HG03439 (cell line): ENCODE data around the gene ANO9.

Experiments
- ATAC-seq: cut with Tn5 transposase; IDR thresholded peaks from one replicate; pipeline ENCODE4 v1.9.1; 2021; ENCODE audit warnings: mild to moderate bottlenecking, moderate library complexity; ENCODE audit not compliant: unreplicated experiment

The ANO9 gene

DNA sequence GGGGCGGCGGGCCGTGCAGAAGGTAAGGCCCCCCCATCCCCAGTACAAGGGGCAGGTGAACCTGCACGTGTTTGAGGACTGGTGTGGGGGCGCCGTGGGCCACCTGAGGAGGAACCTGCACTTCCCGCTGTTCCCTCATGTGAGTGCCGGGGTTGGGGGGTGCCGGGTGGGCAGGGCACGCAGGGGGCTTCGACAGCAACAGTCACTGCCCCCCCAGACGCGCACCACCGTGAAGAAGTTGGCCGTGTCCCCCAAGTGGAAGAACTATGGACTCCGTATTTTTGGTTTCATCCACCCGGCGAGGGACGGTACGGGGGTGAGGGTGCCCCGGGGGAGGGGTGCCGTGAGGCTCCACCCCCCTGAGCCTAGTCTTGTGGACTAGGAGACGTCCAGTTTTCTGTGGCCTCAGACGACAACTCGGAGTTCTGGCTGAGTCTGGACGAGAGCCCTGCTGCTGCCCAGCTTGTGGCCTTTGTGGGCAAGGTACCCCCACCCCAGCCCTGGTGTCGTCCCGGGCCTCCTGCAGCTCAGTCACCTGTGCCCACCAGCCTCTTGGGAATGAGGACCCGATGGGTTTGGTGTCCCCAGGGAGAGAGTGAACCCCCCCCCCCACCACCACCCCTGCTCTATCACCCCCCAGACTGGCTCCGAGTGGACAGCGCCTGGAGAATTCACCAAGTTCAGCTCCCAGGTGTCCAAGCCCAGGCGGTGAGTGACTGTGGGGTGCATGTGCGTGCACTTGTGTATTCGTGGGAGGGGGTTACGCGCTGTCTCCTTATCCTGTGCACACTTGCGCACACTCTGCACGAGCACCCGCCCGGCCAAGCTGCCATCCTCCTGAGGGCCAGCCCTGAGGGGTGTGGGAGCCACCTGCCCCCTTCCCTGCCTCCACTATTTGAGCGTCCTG is 68.7 kb downstream of the ANO9 start:
- ATAC-seq: no peak

DNA sequence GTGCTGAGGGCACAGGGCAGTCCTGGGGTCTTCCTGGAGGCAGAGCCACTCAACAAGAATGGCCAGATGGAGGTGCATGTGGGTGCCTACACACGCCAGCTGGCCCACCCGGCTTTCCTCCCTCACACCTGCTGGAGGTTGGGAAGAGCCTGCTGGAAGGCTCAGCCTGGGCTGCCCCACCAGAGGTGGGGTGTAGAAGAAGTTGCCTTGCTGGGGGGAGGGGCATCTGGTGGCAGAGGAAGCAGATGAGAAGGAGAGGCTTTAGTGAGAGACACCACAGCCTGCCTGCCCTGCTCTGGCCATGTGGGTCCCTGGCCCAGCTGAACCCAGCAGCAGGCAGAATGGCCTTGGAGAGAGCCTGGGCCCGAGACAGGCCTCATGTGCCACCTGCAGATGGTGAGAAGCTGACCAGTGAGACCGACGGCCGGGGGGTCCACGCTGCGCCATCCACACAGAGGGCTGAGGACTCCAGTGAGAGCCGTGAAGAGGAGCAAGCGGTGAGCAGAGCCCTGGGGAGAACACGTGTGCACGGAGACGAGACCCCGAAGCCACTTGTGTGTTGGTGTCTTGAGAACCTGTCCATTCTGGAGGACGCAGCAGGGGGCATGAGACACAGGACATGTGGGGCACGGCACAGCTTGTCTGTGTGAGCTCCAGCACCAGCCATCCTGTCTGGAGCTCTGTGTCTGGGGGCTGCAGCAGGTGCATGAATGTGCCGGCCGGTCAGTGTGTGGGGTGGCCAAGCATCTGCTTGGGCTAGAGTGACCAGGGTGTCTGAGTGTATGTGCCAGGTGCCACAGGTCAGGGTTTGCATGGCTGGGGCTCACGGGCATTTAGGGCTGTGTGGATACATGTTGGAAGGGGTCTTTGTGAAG is 69.9 kb downstream of the ANO9 start:
- ATAC-seq: no peak

DNA sequence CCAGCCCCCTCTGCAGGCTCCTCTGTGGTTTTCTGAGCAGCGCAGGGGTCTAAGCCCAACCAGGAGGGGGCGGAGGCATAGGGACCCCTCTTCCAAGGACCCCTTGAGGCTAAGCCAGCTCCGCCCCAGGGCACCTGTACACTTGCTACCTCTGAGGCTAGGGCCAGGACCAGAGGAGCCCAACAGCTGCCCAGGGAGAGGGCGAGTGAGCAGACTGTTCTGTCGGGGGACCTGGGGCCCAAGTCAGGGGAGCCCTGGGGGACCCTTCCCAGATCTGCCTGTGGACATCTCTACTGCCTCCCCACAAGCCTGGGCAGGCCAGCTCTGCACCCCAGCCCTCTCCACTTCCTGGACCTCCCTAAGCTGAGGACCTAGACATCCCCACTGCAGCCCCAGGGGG is 70.8 kb downstream of the ANO9 start:
- ATAC-seq: no peak

DNA sequence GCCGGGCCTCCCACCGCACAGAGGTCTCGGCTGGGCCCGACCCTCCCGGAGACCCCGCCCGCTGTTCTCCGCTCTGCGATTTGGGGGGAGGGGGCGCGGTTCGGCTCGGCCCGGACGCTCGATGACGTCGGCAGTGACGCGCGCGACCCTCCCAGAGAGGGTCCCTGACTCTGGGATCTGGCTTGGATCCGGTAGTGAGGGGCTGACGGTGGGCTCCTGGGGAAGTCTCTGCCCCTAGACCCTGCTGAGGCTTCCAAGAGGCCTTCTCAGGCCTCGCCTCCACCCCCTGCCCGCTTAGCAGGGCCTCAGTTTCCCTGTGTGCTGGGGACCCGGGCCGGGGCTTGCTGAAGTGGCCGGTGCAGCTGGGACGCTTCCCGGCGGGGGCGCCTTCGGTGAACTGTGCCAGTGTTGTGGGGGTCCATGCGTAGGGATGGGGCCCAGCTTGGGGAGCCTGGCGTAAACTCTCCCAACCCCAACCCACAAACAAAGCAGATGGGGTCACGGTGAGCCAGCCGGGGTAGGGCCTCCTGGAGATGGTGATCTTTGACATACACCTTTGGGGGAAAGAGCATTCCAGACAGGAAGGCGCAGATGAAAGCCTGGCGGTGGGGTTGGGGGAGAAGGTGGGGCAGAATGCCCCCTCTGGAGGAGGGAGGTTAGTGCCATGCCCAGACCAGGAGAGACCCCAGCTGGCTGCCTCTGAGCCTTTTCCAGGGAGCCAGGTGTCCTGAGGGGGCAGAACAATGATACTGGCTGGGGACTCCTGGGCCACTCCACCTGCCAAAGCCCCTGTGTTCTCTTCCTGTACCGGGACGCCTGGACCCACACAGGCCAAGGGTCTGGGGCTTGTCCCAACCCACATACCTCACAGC is 71.5 kb downstream of the ANO9 start:
- no peak for ATAC-seq

DNA sequence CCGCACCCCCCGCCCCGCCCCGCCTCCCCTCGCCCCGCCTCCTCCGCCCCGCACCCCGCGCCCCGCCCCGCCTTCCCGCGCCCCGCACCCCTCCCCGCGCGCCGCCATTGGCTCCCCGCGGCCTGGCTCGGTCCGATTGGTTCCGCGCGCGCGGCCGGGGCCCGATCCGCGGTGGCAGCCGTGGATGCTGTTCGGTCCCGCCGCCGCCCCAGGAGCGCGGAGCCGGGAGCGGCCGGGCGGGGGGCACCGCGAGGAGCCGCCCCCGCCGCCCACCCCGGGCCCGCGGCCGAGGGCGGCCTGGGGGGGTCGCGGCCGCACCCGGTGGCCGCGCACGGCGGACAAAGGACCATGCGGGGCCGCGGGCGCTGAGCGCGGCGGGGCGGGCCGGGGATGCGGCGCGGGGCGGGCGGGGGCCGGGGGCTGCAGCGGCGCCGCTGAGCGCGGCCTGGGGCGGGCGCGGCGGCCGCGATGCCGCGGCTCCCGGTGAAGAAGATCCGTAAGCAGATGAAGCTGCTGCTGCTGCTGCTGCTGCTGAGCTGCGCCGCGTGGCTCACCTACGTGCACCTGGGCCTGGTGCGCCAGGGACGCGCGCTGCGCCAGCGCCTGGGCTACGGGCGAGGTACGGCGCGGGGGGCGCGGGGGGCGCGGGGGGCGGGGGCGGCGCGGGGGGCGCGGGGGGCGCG is 72.3 kb downstream of the ANO9 start, which contains the start of gene B4GALNT4:
B4GALNT4 (plus strand) TSS at position 164 of the 683 bp plus-strand sequence; CDS start at position 469, 305 bp downstream.
- ATAC-seq: no peak

DNA sequence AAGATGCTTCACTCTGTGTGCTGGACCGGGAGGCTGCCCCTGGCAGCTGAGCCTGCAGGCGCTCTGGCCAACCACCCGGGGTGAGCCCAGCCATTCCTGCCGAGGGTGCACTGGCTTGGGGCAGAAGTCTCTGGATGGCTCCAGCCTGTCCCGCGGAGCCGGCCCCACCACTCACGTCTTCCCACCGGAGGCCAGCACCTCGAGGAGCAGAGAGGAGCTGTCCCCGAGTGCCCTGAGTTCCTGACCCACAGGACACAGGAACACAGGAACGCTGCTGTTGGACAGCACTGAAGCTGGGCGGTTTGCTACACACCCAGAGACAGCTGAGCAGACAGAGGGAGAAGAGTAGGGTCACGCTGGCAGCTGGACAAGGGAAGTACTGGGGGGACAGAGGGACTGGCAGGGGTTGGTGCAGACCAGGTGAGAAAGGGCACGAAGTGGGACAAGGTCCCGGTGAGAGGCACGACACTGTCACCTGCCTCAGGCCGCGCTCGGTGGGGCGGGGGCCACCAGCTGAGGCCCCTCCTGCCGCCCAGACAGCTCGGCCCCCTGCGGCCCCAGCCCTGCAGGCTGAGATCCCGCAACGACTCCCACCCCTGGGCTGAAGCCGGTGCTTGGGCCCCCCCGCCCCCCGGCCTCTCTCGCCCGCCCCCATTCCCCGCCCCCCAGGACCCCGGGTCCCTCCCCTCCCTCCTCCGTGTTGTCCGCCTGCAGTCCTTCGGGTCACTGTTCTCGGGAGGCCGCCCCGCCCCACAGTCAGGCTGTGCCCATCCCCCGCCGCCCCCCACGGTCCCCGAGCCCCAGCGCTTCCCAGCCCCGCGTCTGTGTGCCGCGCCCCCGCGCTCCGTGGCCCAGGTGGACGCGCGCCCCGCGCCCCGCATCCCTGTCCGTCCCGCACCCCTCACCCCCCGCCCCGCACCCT is 73.1 kb downstream of the ANO9 start:
- no peak for ATAC-seq

DNA sequence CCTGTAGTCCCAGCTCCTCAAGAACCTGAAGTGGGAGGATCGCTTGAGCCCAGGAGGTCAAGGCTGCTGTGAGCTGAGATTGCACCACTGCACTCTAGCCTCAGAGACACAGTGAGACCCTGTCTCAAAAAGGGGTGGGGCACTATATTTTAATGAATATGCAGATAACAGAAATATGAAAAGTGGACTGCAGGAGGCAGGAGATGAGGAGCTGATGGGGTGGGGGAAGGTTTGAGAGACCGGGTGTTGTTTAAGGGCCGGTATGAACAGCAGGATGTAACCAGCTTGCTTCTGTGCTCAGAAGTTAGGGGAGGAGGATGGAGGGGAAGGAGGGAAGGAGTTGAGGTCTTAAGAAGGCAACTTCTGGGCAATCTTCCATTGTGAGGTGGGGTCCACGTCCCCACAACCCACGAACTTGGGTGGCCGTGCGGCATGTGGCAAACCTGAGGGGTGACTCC is 73.8 kb downstream of the ANO9 start:
- ATAC-seq: no peak
